SK-N-SH (cell line): ENCODE results near the gene OPCML. TPM values are rescaled to one million over a fixed set of nuclear protein-coding genes. Genes with fewer than 3 reads are reported as not detected.
A peak's percentile ranks its signal among the peaks of the same experiment; 100 is the strongest.

Experiments used
- CTCF ChIA-PET: fragments of 300-600, 350-600 bp; formaldehyde crosslinking; extraction: SDS; loops from one replicate; lab custom pipeline; 2021; lab: Yijun Ruan, JAX
- POLR2A ChIA-PET: fragments of 350-600 bp; sonication (Branson Sonifier 250); formaldehyde crosslinking; extraction: SDS; loops from one replicate; lab custom pipeline; 2020; ENCODE audit warnings: antibody characterized with exemption, inconsistent platforms; lab: Yijun Ruan, JAX
- DNase-seq: peaks from one replicate; pipeline ENCODE4 v3.0.0; 2012
- H2AFZ ChIP-seq: fragments of 200-600 bp; sonication (generic); 2 replicates; pipeline ENCODE4 v1.8.1; 2016; ENCODE audit warnings: antibody characterized with exemption, mild to moderate bottlenecking, low read depth
- H3F3A ChIP-seq: fragments of 200-600 bp; sonication (generic); replicated peaks from 2 replicates; pipeline ENCODE3; 2016; ENCODE audit warnings: antibody characterized with exemption, mild to moderate bottlenecking; ENCODE audit not compliant: insufficient read depth
- H3K27ac ChIP-seq, 2 experiments: fragments of 200-500 bp in 1 of 2; fragments of 200-600 bp in 1 of 2; sonication (Bioruptor generic) in 1 of 2; sonication (generic), shearing (Covaris generic) in 1 of 2; 2 replicates each; pipeline versions ENCODE4 v1.5.1 to v1.6.1; 2014 to 2016; ENCODE audit warnings: low read depth in 2 of 2, inconsistent platforms in 1 of 2, low read length in 1 of 2, mild to moderate bottlenecking in 1 of 2, mixed read lengths in 1 of 2
- H3K27me3 ChIP-seq: fragments of 200-600 bp; sonication (generic), shearing (Covaris generic); 2 replicates; pipeline ENCODE4 v1.6.1; 2016; ENCODE audit warnings: mixed run types; ENCODE audit not compliant: insufficient read depth
- H3K36me3 ChIP-seq, 2 experiments: fragments of 200-500 bp in 1 of 2; fragments of 200-600 bp in 1 of 2; sonication (Bioruptor generic) in 1 of 2; sonication (generic) in 1 of 2; replicated peaks in 1 of 2; 2 replicates each; pipeline versions ENCODE3 to v1.5.1; 2014 to 2016; ENCODE audit warnings: low read length in 1 of 2, mild to moderate bottlenecking in 1 of 2; ENCODE audit not compliant: insufficient read depth in 2 of 2, control insufficient read depth in 1 of 2
- H3K4me1 ChIP-seq, 2 experiments: fragments of 200-500 bp in 1 of 2; fragments of 200-600 bp in 1 of 2; sonication (Bioruptor generic) in 1 of 2; sonication (generic), shearing (Covaris generic) in 1 of 2; 2 replicates each; pipeline versions ENCODE4 v1.5.1 to v1.6.1; 2014 to 2016; ENCODE audit warnings: low read depth in 1 of 2, low read length in 1 of 2, mixed run types in 1 of 2; ENCODE audit not compliant: insufficient read depth in 2 of 2, control insufficient read depth in 1 of 2
- H3K4me2 ChIP-seq: fragments of 200-600 bp; sonication (generic), shearing (Covaris generic); 2 replicates; pipeline ENCODE4 v1.6.1; 2017; ENCODE audit warnings: mixed run types
- H3K4me3 ChIP-seq, 2 experiments: fragments of 200-500 bp in 1 of 2; fragments of 200-600 bp in 1 of 2; sonication (Bioruptor generic) in 1 of 2; sonication (generic), shearing (Covaris generic) in 1 of 2; 2 replicates each; pipeline versions ENCODE4 v1.5.1 to v1.8.1; 2014 to 2016; ENCODE audit warnings: low read depth in 2 of 2, inconsistent platforms in 1 of 2, low read length in 1 of 2, mild to moderate bottlenecking in 1 of 2, mixed read lengths in 1 of 2, moderate library complexity in 1 of 2
- H3K79me2 ChIP-seq: fragments of 200-600 bp; sonication (generic); 2 replicates; pipeline ENCODE4 v1.8.1; 2017; ENCODE audit warnings: mild to moderate bottlenecking; ENCODE audit not compliant: insufficient read depth
- H3K9ac ChIP-seq: fragments of 200-600 bp; sonication (generic); 2 replicates; pipeline ENCODE4 v1.6.1; 2017; ENCODE audit warnings: mixed run types
- H3K9me2 ChIP-seq: fragments of 200-600 bp; sonication (generic); 2 replicates; pipeline ENCODE4 v1.6.1; 2017; ENCODE audit warnings: mixed run types
- H3K9me3 ChIP-seq: fragments of 200-600 bp; sonication (generic); 2 replicates; pipeline ENCODE4 v1.6.1; 2017; ENCODE audit warnings: mixed run types, mild to moderate bottlenecking, moderate library complexity
- H4K20me1 ChIP-seq: fragments of 200-600 bp; sonication (generic); 2 replicates; pipeline ENCODE4 v1.6.1; 2017; ENCODE audit warnings: mild to moderate bottlenecking, mixed run types; ENCODE audit not compliant: insufficient read depth
- CHD2 ChIP-seq: fragments of 150-350 bp; IDR thresholded peaks from 2 replicates; pipeline ENCODE4 v1.6.1; 2018; ENCODE audit warnings: low read length; ENCODE audit not compliant: partially characterized antibody
- FOXJ3 ChIP-seq: sonication (generic); formaldehyde crosslinking; IDR thresholded peaks from 2 replicates; pipeline ENCODE4 v1.5.1; 2020; ENCODE audit warnings: mild to moderate bottlenecking, missing genetic modification reagents
- GATA2 ChIP-seq: sonication (generic); formaldehyde crosslinking; IDR thresholded peaks from 2 replicates; pipeline ENCODE4 v1.5.0; 2020; ENCODE audit warnings: mild to moderate bottlenecking, missing genetic modification reagents
- MEF2A ChIP-seq: IDR thresholded peaks from 2 replicates; pipeline ENCODE4 v1.4.0; 2012; ENCODE audit warnings: low read depth, borderline replicate concordance
- POLR2AphosphoS5 ChIP-seq: IDR thresholded peaks from 2 replicates; pipeline ENCODE4 v1.6.1; 2012; ENCODE audit warnings: low read depth, low read length
- RCOR1 ChIP-seq: fragments of 150-350 bp; IDR thresholded peaks from 2 replicates; pipeline ENCODE4 v1.6.1; 2017; ENCODE audit warnings: antibody characterized with exemption, low read length
- RXRA ChIP-seq: IDR thresholded peaks from 2 replicates; pipeline ENCODE4 v1.4.0; 2012; ENCODE audit warnings: low read depth, mild to moderate bottlenecking, borderline replicate concordance
- YY1 ChIP-seq: IDR thresholded peaks from 2 replicates; pipeline ENCODE4 v1.4.0; 2012; ENCODE audit warnings: low read depth, mild to moderate bottlenecking
- WGBS: methylation state at CpG from one replicate; pipeline ENCODE4 v1.1.6; 2017; ENCODE audit warnings: low lambda C conversion rate; 5-methylcytosine and 5-hydroxymethylcytosine counted together
- polyA plus RNA-seq, 3 experiments: library from polyadenylated mRNA; depleted of rRNA; stranded (reverse); fragments of >200 nt; gene quantifications; 2 replicates each; pipeline ENCODE4 v1.2.3, GENCODE V29; 2012
- TF ChIP-seq, protein P1 (sequence below): IDR thresholded peaks from 2 replicates; pipeline ENCODE4 v1.4.0; 2012; ENCODE audit warnings: low read depth, borderline replicate concordance
- TF ChIP-seq, protein P2 (sequence below): IDR thresholded peaks from 2 replicates; pipeline ENCODE4 v1.4.0; 2012; ENCODE audit warnings: low read depth, borderline replicate concordance
- TF ChIP-seq, protein P3 (sequence below): fragments of 200-600 bp; sonication (generic); IDR thresholded peaks from 2 replicates; pipeline ENCODE4 v1.6.1; 2017; ENCODE audit warnings: antibody characterized with exemption, mild to moderate bottlenecking, moderate library complexity
- TF ChIP-seq, protein P4 (sequence below): IDR thresholded peaks from 2 replicates; pipeline ENCODE4; 2012

OPCML gene
- polyA plus RNA-seq, 1 of the 3 experiments (the other 2 are of a cell fraction) = not detected

DNA sequence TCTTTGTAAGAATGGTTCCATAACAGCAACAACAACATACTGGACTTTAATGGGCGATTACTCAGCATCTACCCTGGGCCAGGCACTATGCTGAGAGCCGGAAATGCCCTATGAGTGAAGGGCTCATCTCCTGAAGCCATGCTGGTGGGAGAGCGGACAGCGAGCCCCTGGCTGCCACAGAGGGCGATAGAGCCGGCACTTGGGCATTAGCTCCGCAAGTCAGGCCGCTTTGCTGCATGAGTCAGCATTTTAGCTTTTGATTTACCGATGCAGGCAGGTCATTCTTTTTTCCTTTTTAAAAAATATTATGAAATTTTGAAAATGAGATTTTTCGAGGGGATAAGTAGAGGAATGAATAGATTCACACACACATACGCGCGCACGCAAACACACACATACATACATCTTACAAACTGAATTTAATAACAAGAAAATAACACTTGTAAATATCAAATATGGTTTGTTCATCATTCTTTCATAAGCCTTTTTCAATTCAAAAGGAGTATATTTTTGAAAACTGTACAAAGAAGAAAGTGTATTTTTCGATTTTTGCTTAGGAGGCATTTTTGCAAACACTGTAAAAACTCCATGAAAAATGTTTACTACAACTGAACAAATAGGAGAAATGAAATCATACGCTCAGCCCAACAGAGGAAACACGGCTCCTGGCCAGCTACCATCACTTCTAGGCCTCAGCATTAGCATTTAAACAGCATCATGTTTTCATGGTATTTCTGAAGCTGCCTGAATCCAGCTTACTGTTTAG is 667.3 kb downstream of the OPCML start:
- Histone ChIP-seq H3K27ac (no peak overlapping the region), H3K79me2 (no peaks in the 10 kb centered on the region), H3K9me2 (no peaks in the 10 kb centered on the region), H3K27me3 (no peaks in the 10 kb centered on the region), H4K20me1 (no peaks in the 10 kb centered on the region), H3K9me3 (no peaks in the 10 kb centered on the region), H3K9ac (no peak overlapping the region), H3K4me2 (no peak overlapping the region), H3K36me3 (no peaks in the 10 kb centered on the region), H3F3A (no peaks in the 10 kb centered on the region), H2AFZ (no peak overlapping the region), H3K4me3 (peak overlapping the region in 1 of 2 experiments; percentile 26; a peak in 1 of 4 replicates), H3K4me1 (peaks cover 0 to 9% of the 10 kb centered on the region in 2 experiments; a peak in 2 of 4 replicates)
- TF ChIP-seq MEF2A (no peak), RCOR1 (no peak), CHD2 (no peak)
- TF ChIP-seq, protein P1, sequence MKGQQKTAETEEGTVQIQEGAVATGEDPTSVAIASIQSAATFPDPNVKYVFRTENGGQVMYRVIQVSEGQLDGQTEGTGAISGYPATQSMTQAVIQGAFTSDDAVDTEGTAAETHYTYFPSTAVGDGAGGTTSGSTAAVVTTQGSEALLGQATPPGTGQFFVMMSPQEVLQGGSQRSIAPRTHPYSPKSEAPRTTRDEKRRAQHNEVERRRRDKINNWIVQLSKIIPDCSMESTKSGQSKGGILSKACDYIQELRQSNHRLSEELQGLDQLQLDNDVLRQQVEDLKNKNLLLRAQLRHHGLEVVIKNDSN = no peak
- no peak for DNase-seq
- CTCF ChIA-PET = interaction anchor here (1.1 kb wide), 1 partner anchor 42 kb away, joined by 3 read pairs; no protein-coding TSS in a partner anchor
- 67% methylated on average over 16 of the region's 17 CpGs for WGBS
- POLR2A ChIA-PET = no interaction called here

DNA sequence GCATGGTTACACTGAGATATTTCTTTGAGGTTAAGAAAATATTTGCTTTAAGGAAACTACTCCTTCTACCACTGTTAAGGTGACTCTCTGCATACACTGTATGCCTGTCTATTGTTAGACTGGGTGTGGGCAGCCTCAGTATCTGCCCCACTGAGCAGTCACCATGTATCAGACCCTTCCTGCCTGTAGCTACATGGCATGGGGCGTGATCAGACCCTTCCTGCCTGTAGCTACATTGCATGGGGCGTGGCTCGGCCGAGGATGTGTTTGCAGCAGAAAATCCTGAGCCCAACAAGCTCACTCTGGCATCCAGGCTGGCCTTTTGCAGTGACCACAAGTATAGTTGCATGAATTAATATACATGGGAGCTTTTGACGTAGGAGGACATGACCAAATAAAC is 669.4 kb downstream of the OPCML start:
- no peaks in the 10 kb centered on the region for H3F3A ChIP-seq
- no peak overlapping the region for H3K4me2 ChIP-seq
- no peak for DNase-seq
- no peaks in the 10 kb centered on the region for H3K9me2 ChIP-seq
- ChIA-PET CTCF (interaction anchor here (1.0 to 2.1 kb wide), 2 partner anchors 78 to 749 kb away, joined by 3 to 10 read pairs; no protein-coding TSS in a partner anchor), POLR2A (no interaction called here)
- 33% methylated on average over 5 of the region's 5 CpGs for WGBS
- no peaks in the 10 kb centered on the region for H3K79me2 ChIP-seq
- no peak overlapping the region for H2AFZ ChIP-seq
- peaks cover 0 to 9% of the 10 kb centered on the region in 2 experiments; a peak in 2 of 4 replicates for H3K4me1 ChIP-seq
- no peak overlapping the region for H3K9ac ChIP-seq
- H3K36me3 ChIP-seq = no peaks in the 10 kb centered on the region
- H3K27ac ChIP-seq = no peak overlapping the region
- H3K27me3 ChIP-seq = no peaks in the 10 kb centered on the region
- no peak overlapping the region for H3K4me3 ChIP-seq
- no peaks in the 10 kb centered on the region for H3K9me3 ChIP-seq
- TF ChIP-seq, protein P2, sequence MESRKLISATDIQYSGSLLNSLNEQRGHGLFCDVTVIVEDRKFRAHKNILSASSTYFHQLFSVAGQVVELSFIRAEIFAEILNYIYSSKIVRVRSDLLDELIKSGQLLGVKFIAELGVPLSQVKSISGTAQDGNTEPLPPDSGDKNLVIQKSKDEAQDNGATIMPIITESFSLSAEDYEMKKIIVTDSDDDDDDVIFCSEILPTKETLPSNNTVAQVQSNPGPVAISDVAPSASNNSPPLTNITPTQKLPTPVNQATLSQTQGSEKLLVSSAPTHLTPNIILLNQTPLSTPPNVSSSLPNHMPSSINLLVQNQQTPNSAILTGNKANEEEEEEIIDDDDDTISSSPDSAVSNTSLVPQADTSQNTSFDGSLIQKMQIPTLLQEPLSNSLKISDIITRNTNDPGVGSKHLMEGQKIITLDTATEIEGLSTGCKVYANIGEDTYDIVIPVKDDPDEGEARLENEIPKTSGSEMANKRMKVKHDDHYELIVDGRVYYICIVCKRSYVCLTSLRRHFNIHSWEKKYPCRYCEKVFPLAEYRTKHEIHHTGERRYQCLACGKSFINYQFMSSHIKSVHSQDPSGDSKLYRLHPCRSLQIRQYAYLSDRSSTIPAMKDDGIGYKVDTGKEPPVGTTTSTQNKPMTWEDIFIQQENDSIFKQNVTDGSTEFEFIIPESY = no peak
- TF ChIP-seq YY1 (no peak), GATA2 (CRISPR knock-in tag) (no peak), FOXJ3 (CRISPR knock-in tag) (no peak), RXRA (no peak), POLR2AphosphoS5 (no peak)
- TF ChIP-seq, protein P3, sequence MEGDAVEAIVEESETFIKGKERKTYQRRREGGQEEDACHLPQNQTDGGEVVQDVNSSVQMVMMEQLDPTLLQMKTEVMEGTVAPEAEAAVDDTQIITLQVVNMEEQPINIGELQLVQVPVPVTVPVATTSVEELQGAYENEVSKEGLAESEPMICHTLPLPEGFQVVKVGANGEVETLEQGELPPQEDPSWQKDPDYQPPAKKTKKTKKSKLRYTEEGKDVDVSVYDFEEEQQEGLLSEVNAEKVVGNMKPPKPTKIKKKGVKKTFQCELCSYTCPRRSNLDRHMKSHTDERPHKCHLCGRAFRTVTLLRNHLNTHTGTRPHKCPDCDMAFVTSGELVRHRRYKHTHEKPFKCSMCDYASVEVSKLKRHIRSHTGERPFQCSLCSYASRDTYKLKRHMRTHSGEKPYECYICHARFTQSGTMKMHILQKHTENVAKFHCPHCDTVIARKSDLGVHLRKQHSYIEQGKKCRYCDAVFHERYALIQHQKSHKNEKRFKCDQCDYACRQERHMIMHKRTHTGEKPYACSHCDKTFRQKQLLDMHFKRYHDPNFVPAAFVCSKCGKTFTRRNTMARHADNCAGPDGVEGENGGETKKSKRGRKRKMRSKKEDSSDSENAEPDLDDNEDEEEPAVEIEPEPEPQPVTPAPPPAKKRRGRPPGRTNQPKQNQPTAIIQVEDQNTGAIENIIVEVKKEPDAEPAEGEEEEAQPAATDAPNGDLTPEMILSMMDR = no peak
- TF ChIP-seq, protein P4, sequence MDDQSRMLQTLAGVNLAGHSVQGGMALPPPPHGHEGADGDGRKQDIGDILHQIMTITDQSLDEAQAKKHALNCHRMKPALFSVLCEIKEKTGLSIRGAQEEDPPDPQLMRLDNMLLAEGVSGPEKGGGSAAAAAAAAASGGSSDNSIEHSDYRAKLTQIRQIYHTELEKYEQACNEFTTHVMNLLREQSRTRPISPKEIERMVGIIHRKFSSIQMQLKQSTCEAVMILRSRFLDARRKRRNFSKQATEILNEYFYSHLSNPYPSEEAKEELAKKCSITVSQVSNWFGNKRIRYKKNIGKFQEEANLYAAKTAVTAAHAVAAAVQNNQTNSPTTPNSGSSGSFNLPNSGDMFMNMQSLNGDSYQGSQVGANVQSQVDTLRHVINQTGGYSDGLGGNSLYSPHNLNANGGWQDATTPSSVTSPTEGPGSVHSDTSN = no peak
- TF ChIP-seq, all 33 proteins: peak for 0
- H4K20me1 ChIP-seq = no peaks in the 10 kb centered on the region
